GM19328 (cell line): ENCODE results near the gene NANS.

ENCODE experiments used
- ATAC-seq: cut with Tn5 transposase; IDR thresholded peaks from one replicate; pipeline ENCODE4 v1.9.1; 2021; ENCODE audit warnings: mild to moderate bottlenecking, moderate library complexity; ENCODE audit not compliant: unreplicated experiment

Gene NANS

DNA sequence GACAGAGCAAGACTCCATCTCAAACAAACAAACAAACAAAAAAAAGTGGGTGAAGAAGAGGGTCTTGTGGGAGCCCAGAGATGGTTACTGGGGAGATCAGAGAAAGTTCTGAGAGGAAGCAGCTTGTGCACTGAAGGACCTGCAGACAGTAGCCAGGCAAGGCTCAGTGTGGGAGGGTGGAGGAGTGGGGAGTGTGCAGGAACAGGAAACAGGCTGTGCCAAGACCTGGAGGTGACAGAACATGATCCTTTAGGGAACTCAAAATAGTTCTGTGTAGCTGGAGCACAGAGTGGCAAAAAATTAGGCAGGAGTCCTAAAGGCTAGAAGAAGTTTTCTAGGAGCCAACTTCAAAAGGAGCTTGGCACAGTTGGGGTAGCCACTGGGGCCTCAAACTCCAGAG lies 19.2 kb upstream of the NANS start:
- ATAC-seq: no peak

DNA sequence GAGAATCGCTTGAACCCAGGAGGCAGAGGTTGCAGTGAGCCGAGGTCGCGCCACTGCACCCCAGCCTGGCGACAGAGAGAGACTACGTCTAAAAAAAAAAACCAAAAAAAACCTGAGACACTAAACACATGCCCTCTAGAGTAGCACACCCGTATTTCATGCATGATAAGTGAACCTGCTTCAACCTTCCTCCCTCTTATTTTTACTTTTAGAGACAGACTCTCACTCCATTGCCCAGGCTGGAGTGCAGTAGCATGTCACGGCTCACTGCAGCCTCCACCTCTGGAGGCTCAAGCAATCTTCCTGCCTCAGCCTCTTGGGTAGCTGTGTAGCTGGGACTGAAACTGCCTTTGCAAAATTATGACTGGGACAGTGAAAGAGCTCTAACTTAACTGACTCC lies 17.6 kb upstream of the NANS start:
- no peak for ATAC-seq

DNA sequence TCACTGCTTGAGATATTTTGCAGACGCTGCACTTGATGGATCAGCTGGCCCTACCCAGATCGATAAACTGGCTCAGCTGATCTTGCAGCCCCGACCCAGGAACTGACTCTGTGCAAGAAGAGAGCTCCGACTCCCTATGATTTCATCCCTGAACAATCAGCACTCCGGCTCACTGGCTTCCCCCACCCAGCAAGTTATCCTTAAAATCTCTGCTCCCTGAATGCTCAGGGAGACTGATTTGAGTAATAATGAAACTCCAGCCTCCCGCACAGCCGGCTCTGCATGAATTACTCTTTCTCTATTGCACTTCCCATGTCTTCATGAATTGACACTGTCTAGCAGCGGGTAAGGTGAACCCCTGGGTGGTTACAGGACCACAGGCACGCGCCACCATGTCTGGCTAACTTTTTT lies 16.9 kb upstream of the NANS start:
- no peak for ATAC-seq

DNA sequence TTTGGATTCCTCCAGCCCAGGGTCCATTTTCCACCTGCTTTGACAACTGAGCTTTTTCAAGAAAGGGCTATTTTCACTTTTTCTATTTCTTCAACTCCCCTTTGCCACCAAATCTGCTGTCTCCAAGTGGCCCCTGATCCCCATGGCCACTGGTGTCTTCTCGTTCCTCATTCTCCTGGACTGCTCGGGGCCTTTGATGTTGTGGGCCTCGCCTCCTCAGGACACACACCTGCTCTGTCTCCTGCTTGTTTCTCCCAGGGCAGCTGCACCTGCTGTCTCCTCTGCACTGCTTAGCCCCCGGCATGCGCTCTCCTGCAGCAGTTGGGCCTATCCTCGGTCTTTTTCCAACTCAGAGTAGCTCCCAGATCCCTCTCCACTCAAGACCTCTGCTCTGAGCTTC lies 16.3 kb upstream of the NANS start:
- ATAC-seq: no peak

DNA sequence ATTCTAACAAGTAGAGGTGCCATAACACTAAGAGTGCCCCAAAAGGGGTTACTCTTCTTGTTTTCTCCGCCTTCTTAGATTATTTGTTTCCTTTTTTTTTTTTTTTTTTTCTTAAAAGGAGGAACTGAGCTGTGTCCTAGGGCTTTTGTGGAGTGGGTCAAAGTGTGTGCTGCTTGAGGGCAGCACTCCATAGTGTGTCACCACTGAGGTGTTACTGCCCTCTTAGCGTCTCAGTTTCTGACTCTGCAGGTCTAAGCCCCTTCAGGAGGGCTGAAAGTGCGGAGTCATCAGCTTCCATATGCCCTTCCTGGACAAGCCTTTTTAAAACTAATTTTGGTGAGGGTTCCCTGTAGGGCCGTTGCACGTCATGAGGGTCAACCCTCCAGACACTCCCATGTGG lies 12.6 kb upstream of the NANS start:
- ATAC-seq: no peak

DNA sequence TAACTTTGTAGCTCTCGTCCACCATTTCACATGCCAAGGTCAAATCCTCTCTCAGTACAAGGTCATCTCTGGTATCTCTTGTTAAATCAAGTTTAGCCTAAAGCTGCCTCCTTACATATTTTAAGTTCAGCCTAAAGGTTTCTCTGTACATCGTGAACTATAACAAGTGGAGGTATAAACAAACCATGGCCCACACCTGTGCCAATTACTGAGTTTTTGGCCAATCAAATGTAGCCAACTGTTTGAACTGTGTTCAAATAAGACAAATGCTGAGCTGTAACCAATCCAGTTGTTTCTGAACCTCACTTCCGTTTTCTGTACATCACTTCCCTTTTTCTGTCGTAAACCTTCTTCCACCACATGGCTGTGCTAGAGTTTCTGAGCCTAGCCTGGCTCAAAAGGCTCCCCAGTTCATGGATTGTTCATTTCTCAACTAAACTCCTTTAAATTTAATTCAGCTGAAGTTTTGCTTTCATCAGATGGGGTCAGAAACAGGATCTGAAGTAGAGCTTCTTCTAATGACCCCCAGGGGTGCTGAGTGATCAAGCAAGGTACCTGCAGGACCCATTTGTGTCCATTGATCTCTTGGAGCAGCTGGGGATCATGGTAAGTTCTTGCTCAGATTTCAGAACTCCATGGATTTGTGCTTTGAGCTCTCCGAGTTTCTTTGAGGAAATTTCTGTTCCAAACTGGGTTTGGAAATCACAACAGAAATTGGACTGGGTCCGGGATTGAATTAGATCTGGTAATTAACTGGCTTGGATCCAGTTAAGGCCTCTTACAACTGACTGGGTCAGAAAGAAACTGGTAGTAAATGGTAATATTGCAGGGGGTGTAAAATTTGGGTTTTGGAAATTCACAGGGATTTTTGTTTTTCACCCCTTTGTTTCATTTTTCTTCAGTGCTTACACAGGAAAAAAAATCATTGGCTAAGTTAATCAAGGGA lies 11.0 kb upstream of the NANS start:
- ATAC-seq: peak; percentile 71

DNA sequence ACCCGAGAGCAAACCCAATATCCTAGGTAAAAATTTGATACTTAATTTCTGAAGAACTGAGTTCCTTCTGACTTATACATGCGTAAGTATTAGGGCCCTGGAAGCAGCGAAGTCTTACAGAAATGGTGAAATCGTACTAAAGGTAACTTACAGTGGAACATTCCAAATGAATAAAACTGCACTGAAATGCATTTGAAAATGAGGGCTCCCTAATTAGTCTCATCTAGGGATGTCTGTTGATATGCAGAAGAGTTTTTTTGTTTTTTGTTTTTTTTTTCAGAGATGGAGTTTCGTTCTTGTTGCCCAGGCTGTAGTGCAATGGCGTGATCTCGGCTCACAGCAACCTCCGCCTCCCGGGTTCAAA lies 10.4 kb upstream of the NANS start:
- no peak for ATAC-seq

DNA sequence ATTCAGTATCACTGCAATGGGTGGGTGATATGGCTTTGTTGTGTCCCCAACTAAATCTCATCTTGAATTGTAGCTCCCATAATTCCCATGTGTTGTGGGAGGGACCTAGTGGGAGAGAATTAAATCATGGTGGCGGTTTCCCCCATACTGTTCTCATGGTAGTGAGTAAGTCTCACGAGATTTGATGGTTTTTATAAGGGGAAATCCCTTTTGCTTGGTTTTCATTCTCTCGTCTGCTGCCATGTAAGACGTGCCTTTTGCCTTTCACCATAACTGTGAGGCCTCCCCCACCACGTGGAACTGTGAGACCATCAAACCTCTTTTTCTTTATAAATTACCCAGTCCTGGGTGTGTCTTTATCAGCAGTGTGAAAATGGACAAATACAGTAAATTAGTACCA lies 9.5 kb upstream of the NANS start:
- ATAC-seq: no peak

DNA sequence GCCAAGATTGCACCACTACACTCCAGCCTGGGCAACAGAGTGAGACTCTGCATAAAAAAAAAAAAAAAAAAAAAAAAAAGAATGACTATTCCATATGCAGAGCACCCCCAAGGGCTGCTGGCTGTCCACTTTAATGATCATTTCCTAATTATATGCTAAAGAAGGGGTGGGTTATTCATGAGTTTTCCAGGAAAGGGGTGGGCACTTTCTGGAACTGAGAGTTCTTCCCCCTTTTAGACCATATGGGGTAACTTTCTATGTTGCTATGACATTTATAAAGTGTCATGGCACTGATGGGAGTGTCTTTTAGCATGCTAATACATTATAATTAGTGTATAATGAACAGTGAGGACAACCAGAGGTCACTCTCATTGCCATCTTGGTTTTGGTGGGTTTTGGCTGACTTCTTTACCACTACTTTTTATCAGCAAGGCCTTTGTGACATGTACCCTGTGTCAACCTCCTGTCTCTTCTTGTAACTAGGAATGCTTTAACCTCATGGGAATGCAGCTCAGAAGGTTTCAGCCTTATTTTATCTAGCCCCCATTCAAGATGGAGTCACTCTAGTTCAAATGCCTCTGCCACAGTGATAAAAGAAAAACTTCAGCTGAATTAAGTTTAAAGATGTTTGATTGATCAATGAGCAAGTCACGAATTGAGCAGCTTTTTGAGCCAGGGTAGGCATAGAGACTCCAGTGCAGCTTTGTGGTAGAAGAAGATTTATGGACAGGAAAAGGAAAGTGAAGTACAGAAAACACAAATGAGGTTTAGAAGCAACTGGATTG lies 7.1 kb upstream of the NANS start:
- ATAC-seq: no peak

DNA sequence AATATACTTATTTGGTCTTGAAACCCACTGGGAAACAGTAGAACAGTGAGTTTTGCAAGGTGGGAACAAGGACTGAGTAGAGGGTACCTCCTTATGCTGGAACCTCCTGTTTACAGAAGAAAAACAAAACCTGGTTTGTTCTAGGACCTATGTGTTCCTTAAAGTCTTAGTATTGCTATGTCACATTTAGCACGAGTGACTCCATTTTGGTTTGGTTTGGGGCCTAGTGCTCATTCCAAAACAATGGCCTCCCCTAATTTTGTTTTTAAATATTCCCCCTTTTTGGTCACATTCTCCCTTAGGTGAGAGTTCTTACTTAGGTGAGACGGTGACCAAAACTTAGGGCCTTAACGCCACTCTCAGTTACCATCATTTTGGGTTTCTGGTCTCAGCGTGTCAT lies 6.2 kb upstream of the NANS start:
- no peak for ATAC-seq

DNA sequence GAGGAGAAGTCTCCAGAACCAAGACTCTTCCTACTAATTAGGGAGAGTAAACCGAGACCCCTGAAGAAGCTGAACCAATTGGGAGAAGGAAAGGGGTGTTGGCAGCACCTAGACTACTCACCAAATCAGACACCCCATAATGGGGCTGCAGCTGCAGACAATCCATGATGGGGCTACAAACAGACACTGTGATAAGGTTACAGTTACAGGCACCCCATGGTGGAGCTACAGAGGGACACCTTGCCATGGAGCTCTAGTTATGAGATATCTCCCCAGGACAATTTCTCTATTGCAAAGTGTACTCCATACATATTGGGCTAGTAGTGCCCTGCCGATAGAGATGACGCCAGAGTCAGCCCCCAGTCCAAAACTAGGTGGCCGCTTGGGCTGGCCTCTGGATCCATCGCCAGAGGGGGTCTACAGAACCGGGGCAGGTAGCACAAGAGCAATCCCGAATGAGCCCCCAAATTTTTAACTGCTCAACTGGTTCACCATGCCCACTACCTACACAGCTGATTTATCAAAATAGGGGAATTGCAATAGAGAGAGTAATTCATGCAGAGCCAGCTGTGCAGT lies 2.1 kb upstream of the NANS start:
- no peak for ATAC-seq

DNA sequence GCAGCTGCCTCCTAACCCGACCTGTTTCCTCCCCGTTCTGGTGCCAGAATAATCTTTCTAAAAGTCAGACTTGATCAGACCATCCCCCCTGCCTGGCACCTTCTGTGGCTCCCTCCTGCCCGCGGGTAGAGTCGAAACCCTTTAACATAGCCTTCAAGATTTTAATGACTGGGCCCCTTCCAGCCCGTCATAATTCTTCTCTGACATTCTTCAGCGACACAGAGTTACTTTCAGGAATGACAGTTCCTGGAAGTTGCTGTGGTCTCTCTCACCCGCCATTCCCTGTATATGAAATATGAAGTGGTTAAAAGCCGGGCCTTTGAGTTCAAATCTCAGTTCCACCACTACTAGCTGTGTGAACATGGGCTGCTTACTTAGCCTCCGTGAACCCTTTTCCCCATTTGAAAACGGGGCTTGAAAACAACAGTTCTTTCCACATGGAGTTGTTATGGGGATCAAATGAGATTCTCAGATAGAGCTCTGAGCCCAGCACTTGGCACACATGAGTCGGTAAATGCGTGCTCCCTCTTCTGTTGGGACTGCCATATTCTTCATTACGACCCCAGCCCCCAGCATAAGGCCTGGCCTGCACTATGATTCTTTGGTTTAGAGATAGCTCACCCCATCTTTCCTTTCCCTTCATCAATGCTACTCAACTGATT lies 737 bp downstream of the NANS start:
- no peak for ATAC-seq

DNA sequence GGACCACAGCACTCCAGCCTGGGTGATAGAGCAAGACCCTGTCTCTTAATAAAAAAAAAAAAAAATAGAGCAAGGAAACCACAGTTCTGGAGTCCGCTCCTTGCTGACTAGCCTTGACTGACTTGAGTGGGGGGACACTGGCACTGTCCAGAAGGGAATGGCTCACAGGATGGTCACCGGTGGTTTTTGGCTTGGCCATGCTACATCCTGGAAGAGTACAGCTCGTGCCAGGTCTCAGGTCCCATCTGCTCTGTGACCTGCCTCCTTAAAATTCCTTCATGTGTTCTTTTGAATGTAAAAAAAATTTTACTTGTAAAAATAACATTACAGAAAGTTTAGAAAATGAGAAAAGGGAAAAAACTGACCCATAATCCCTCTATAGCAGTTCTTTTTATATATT lies 5.6 kb downstream of the NANS start:
- ATAC-seq: no peak

DNA sequence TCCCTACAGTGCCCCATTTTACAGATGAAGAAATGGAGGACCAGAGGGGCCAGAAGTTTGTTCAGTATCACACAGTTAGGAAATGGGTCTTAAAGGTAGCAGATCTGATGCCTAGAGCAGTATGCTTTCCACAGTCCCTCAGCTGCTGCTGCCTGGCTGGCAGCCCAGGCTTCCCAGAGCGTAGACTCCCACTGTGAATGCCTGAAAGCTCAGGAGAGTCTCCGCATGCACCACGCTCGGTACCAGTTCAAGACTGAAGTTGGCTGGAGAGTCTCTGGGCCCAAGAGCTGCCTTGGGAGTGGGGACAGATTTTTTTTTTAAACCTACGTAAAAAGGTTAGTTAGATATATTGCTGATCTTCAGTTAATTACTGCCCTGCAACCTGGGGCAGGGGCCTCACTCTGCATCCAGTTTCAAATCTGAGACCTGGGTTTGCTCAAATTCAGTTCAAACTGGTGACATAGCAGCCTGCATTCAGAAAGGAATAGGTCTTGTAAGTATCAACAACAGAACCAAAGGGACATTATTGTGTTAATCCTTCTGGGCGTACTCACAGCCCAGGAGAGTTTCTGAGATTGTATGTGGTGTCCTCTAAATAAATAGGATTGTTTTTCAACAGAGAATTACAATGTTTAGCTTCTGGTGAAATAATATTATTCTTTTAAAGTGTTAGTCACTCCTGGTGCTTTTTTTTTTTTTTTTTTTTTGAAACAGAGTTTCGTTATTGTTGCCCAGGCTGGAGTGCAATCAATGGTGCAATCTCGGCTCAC lies 8.3 kb downstream of the NANS start:
- ATAC-seq: no peak

DNA sequence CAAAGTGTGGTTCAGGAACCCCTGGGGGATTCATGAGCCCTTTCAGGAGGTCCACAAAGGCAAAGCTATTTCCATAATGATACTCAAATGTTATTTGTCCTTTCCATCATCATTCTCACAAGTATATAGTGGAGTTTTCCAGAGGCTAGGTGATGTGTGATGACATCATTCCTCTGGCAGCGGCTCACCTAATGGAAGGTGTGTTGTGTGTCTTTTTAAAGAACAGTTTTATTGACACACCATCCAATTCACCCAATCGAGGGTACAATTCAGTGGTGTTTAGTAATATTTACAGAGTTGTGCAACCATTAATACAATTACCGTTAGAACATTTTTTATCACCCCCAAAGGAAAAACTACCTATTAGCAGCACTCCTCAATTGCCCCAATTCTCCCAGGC lies 9.7 kb downstream of the NANS start:
- ATAC-seq: no peak

DNA sequence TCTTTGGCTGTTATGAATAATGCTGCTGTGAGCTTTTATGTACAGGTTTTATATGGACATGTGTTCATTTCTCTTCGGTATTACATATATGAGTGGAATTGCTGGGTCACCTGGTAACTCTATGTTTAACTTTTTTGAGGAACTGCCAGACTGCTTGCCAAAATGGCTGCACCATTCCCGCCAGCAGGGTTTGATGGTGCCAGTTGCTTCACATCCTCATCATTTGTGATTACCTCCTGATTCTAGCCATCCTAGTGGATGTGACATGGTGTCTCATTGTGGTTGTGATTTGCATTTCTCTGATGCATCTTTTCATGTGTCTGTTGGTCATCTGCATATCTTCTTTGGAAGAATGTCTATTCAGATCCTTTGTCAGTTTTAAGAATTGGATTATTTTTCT lies 10.7 kb downstream of the NANS start:
- ATAC-seq: no peak

DNA sequence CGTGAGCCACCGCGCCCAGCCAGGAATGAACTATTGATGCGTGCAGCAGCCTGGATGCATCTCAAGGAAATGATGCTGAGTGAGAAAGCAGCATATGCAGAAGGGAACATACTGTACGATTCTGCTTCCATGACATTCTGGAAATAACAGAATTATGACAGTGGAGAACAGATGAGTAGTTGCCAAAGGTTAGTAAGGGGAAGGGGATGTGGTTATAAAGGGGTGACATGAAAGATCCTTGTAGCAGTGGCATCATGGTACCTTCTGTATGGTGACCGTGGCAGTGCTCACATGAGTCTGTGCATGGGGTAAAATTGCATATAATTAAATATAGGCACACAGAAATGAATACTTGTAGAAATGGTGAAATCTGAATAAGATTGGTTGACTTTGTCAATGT lies 13.0 kb downstream of the NANS start:
- no peak for ATAC-seq

DNA sequence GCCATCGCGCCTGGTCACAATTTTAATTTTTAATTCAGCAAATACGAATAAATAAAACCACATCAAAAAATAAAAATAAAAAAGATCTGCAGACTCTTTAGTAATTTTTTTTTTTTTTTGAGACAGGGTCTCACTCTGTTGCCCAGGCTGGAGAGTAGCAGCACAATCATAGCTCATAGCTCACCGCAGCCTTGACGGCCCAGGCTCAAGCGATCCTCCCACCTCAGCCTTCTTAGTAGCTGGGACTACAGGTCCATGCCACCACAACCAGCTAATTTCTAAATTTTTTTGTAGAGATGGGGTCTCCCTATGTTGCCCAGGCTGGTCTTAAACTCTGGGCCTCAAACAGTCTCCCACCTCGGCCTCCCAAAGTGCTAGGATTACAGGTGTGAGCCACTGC lies 14.2 kb downstream of the NANS start:
- ATAC-seq: no peak

DNA sequence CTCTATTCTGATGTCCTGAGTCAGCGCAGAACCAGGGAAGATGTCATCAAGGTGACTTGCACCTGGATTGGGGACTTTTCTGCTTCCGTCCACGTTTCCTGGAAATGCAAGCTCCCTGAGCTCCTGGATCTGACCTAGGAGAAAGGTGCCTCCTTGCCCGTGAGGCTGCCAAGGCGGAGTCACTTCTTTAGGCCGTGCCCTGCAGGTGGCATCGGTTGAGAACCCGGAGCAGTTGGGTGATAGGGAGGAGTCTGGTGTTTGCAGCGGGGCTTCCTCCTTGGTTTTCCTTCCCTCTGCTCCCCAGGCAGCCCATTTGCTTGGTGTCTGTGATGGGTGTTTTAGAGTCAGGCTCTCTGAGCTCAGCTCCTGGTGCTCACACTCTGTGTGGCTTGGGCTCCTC lies 15.2 kb downstream of the NANS start:
- ATAC-seq: no peak

DNA sequence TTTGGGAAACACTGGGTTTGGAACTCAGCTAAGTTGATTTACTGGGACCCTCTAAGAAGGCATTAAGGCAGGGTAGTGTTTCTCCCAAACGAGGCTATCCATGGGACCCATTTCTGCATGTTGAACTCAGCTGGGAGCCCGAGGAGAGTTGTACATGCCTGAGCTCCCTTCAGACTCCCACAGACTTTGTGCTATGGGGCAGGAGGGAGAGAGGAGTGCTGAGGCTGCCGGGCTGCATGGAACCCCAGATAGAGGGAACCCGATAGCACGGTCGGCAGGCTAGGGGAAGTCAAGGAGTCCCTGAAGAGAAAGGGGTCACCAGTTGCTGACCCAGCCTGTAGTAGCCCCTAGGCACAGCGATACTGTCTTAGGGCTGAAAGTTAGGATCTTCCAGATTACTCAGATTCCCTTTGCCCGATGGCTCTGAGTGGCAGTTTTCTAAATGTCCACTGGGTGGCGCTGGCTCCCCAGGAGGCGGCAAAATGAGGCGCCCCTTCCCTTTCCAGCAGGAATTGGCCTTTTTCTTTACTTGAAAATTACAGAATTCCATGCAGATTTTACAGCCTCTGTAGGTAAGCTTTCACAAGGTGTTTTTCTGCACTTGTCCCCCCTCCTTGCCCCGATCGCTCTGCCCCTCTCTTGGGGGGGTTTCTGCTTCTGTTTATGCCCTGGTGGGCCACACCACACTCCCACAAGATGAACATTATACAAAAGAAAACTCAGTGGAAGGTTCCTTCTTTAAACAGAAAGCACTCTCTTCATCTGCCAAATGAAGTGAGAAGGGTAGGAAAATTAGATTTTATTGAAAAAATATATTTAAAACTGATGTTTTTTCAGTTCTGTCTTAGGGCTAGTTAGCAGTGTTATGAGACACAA lies 17.8 kb downstream of the NANS start:
- ATAC-seq: no peak
